Measurements from ENCODE around the gene JARID2.

JARID2 gene

GRCh38 chr6:15280961-15281360, 35.1 kb downstream of the JARID2 start:
- WGBS (ENCODE audit: insufficient coverage) = 96% methylated on average over 7 of the region's 8 CpGs
- Histone ChIP-seq H3K27ac (ENCODE audit: insufficient read depth in 1 of 2, low read depth in 1 of 2, low read length in 2 of 2, poor library complexity in 1 of 2, severe bottlenecking in 2 of 2) (peak overlapping the region in 1 of 2 experiments; percentile 57), H3K27me3 (replicated peaks in 2 of 5; ENCODE audit: control insufficient read depth in 4 of 5, insufficient read depth in 5 of 5, low read length in 4 of 5) (no peaks in the 10 kb centered on the region), H3K4me3 (ENCODE audit: control insufficient read depth in 1 of 7, extremely low read depth in 1 of 7, insufficient read depth in 4 of 7, low read depth in 2 of 7, low read length in 6 of 7) (no peak overlapping the region), H3K36me3 (ENCODE audit: control insufficient read depth in 4 of 4, insufficient read depth in 4 of 4, low read length in 3 of 4) (peaks cover 0 to 3% (median 0%) of the 10 kb centered on the region in 4 experiments), H3K4me1 (ENCODE audit: control extremely low read depth in 1 of 4, control insufficient read depth in 4 of 4, insufficient read depth in 4 of 4, low read length in 3 of 4) (peaks cover 31 to 83% (median 52%) of the 10 kb centered on the region in 4 experiments), H3K9me3 (ENCODE audit: control extremely low read depth in 1 of 5, control insufficient read depth in 4 of 5, insufficient read depth in 2 of 5, low read depth in 1 of 5, low read length in 4 of 5) (no peaks in the 10 kb centered on the region)
- POLR2A ChIA-PET = no interaction called here
- DNase-seq = no peak
- CTCF ChIA-PET = interaction anchor here (0.6 to 1.7 kb wide), 6 partner anchors 11 to 100 kb away, joined by 3 to 5 read pairs (median 3); no protein-coding TSS in a partner anchor

- no peak overlapping the region for H3K4me3 ChIP-seq (ENCODE audit: control insufficient read depth in 1 of 7, extremely low read depth in 1 of 7, insufficient read depth in 4 of 7, low read depth in 2 of 7, low read length in 6 of 7)
- H3K36me3 ChIP-seq (ENCODE audit: control insufficient read depth in 4 of 4, insufficient read depth in 4 of 4, low read length in 3 of 4) = no peaks in the 10 kb centered on the region
- DNase-seq = no peak
- ChIA-PET POLR2A (no interaction called here), CTCF (interaction anchor here (0.6 to 3.7 kb wide), 2 partner anchors 13 to 75 kb away, joined by 4 to 15 read pairs; no protein-coding TSS in a partner anchor)
- peak overlapping the region in 1 of 2 experiments; percentile 21 for H3K27ac ChIP-seq (ENCODE audit: insufficient read depth in 1 of 2, low read depth in 1 of 2, low read length in 2 of 2, poor library complexity in 1 of 2, severe bottlenecking in 2 of 2)
- no peaks in the 10 kb centered on the region for H3K9me3 ChIP-seq (ENCODE audit: control extremely low read depth in 1 of 5, control insufficient read depth in 4 of 5, insufficient read depth in 2 of 5, low read depth in 1 of 5, low read length in 4 of 5)
- WGBS (ENCODE audit: insufficient coverage) = 90% methylated on average over 2 of the region's 4 CpGs
- H3K27me3 ChIP-seq (replicated peaks in 2 of 5; ENCODE audit: control insufficient read depth in 4 of 5, insufficient read depth in 5 of 5, low read length in 4 of 5) = no peaks in the 10 kb centered on the region
- peaks cover 27 to 80% (median 49%) of the 10 kb centered on the region in 4 experiments for H3K4me1 ChIP-seq (ENCODE audit: control extremely low read depth in 1 of 4, control insufficient read depth in 4 of 4, insufficient read depth in 4 of 4, low read length in 3 of 4)
Measured at GRCh38 chr6:15282334-15282733, 36.5 kb downstream of the JARID2 start.

GRCh38 chr6:15283986-15284361, 38.1 kb downstream of the JARID2 start:
- Histone ChIP-seq H3K9me3 (ENCODE audit: control extremely low read depth in 1 of 5, control insufficient read depth in 4 of 5, insufficient read depth in 2 of 5, low read depth in 1 of 5, low read length in 4 of 5) (no peaks in the 10 kb centered on the region), H3K4me3 (ENCODE audit: control insufficient read depth in 1 of 7, extremely low read depth in 1 of 7, insufficient read depth in 4 of 7, low read depth in 2 of 7, low read length in 6 of 7) (no peak overlapping the region), H3K36me3 (ENCODE audit: control insufficient read depth in 4 of 4, insufficient read depth in 4 of 4, low read length in 3 of 4) (peaks cover 0 to 3% (median 0%) of the 10 kb centered on the region in 4 experiments), H3K27me3 (replicated peaks in 2 of 5; ENCODE audit: control insufficient read depth in 4 of 5, insufficient read depth in 5 of 5, low read length in 4 of 5) (no peaks in the 10 kb centered on the region), H3K4me1 (ENCODE audit: control extremely low read depth in 1 of 4, control insufficient read depth in 4 of 4, insufficient read depth in 4 of 4, low read length in 3 of 4) (peaks cover 37 to 85% (median 62%) of the 10 kb centered on the region in 4 experiments), H3K27ac (ENCODE audit: insufficient read depth in 1 of 2, low read depth in 1 of 2, low read length in 2 of 2, poor library complexity in 1 of 2, severe bottlenecking in 2 of 2) (no peak overlapping the region)
- WGBS (ENCODE audit: insufficient coverage) = no CpG with 5 or more reads among the region's 3 CpGs
- POLR2A ChIA-PET = interaction anchor here (0.6 kb wide), 1 partner anchor 54 kb away, joined by 4 read pairs; no protein-coding TSS in a partner anchor
- CTCF ChIA-PET = interaction anchor here (0.7 to 3.7 kb wide), 6 partner anchors 15 to 106 kb away, joined by 3 to 15 read pairs (median 3); no protein-coding TSS in a partner anchor
- no peak for DNase-seq

- peaks cover 0 to 3% (median 0%) of the 10 kb centered on the region in 4 experiments for H3K36me3 ChIP-seq (ENCODE audit: control insufficient read depth in 4 of 4, insufficient read depth in 4 of 4, low read length in 3 of 4)
- no peak overlapping the region for H3K4me3 ChIP-seq (ENCODE audit: control insufficient read depth in 1 of 7, extremely low read depth in 1 of 7, insufficient read depth in 4 of 7, low read depth in 2 of 7, low read length in 6 of 7)
- no peak for DNase-seq
- 80% methylated on average over 1 of the region's 1 CpG for WGBS (ENCODE audit: insufficient coverage)
- no peaks in the 10 kb centered on the region for H3K27me3 ChIP-seq (replicated peaks in 2 of 5; ENCODE audit: control insufficient read depth in 4 of 5, insufficient read depth in 5 of 5, low read length in 4 of 5)
- no peak overlapping the region for H3K27ac ChIP-seq (ENCODE audit: insufficient read depth in 1 of 2, low read depth in 1 of 2, low read length in 2 of 2, poor library complexity in 1 of 2, severe bottlenecking in 2 of 2)
- H3K4me1 ChIP-seq (ENCODE audit: control extremely low read depth in 1 of 4, control insufficient read depth in 4 of 4, insufficient read depth in 4 of 4, low read length in 3 of 4) = peaks cover 33 to 85% (median 57%) of the 10 kb centered on the region in 4 experiments
- H3K9me3 ChIP-seq (ENCODE audit: control extremely low read depth in 1 of 5, control insufficient read depth in 4 of 5, insufficient read depth in 2 of 5, low read depth in 1 of 5, low read length in 4 of 5) = no peaks in the 10 kb centered on the region
- ChIA-PET CTCF (interaction anchor here (0.7 to 3.7 kb wide), 3 partner anchors 14 to 17 kb away, joined by 3 to 15 read pairs (median 3); no protein-coding TSS in a partner anchor), POLR2A (no interaction called here)
Measured at GRCh38 chr6:15284743-15285142, 38.9 kb downstream of the JARID2 start.

- peak overlapping the region in 1 of 2 experiments; percentile 14 for H3K27ac ChIP-seq (ENCODE audit: insufficient read depth in 1 of 2, low read depth in 1 of 2, low read length in 2 of 2, poor library complexity in 1 of 2, severe bottlenecking in 2 of 2)
- no CpG with 5 or more reads among the region's 3 CpGs for WGBS (ENCODE audit: insufficient coverage)
- no peak for DNase-seq
- H3K4me3 ChIP-seq (ENCODE audit: control insufficient read depth in 1 of 7, extremely low read depth in 1 of 7, insufficient read depth in 4 of 7, low read depth in 2 of 7, low read length in 6 of 7) = peak overlapping the region in 2 of 7 experiments; percentile 4 to 13
- H3K36me3 ChIP-seq (ENCODE audit: control insufficient read depth in 4 of 4, insufficient read depth in 4 of 4, low read length in 3 of 4) = peaks cover 0 to 3% (median 0%) of the 10 kb centered on the region in 4 experiments
- ChIA-PET POLR2A (no interaction called here), CTCF (interaction anchor here (1.0 kb wide), 1 partner anchor 18 kb away, joined by 3 read pairs; no protein-coding TSS in a partner anchor)
- no peaks in the 10 kb centered on the region for H3K9me3 ChIP-seq (ENCODE audit: control extremely low read depth in 1 of 5, control insufficient read depth in 4 of 5, insufficient read depth in 2 of 5, low read depth in 1 of 5, low read length in 4 of 5)
- peaks cover 25 to 77% (median 49%) of the 10 kb centered on the region in 4 experiments for H3K4me1 ChIP-seq (ENCODE audit: control extremely low read depth in 1 of 4, control insufficient read depth in 4 of 4, insufficient read depth in 4 of 4, low read length in 3 of 4)
- no peaks in the 10 kb centered on the region for H3K27me3 ChIP-seq (replicated peaks in 2 of 5; ENCODE audit: control insufficient read depth in 4 of 5, insufficient read depth in 5 of 5, low read length in 4 of 5)
Measured at GRCh38 chr6:15285682-15286294, 39.9 kb downstream of the JARID2 start.

GRCh38 chr6:15287670-15288375, 42.0 kb downstream of the JARID2 start:
- WGBS (ENCODE audit: insufficient coverage) = 15% methylated on average over 4 of the region's 6 CpGs
- peak overlapping the region; percentile 4 to 67 for H3K27ac ChIP-seq (ENCODE audit: insufficient read depth in 1 of 2, low read depth in 1 of 2, low read length in 2 of 2, poor library complexity in 1 of 2, severe bottlenecking in 2 of 2)
- peak in 2 of 3 donors; percentile 76 to 88 for DNase-seq
- POLR2A ChIA-PET = interaction anchor here (1.1 kb wide), 1 partner anchor 33 kb away, joined by 3 read pairs; no protein-coding TSS in a partner anchor
- H3K4me1 ChIP-seq (ENCODE audit: control extremely low read depth in 1 of 4, control insufficient read depth in 4 of 4, insufficient read depth in 4 of 4, low read length in 3 of 4) = peaks cover 20 to 71% (median 46%) of the 10 kb centered on the region in 4 experiments
- H3K9me3 ChIP-seq (ENCODE audit: control extremely low read depth in 1 of 5, control insufficient read depth in 4 of 5, insufficient read depth in 2 of 5, low read depth in 1 of 5, low read length in 4 of 5) = no peaks in the 10 kb centered on the region
- H3K4me3 ChIP-seq (ENCODE audit: control insufficient read depth in 1 of 7, extremely low read depth in 1 of 7, insufficient read depth in 4 of 7, low read depth in 2 of 7, low read length in 6 of 7) = peak overlapping the region in 3 of 7 experiments; percentile 21 to 47 (median 32)
- H3K27me3 ChIP-seq (replicated peaks in 2 of 5; ENCODE audit: control insufficient read depth in 4 of 5, insufficient read depth in 5 of 5, low read length in 4 of 5) = no peaks in the 10 kb centered on the region
- peaks cover 0 to 3% (median 0%) of the 10 kb centered on the region in 4 experiments for H3K36me3 ChIP-seq (ENCODE audit: control insufficient read depth in 4 of 4, insufficient read depth in 4 of 4, low read length in 3 of 4)
- CTCF ChIA-PET = interaction anchor here (1.0 to 3.0 kb wide), 11 partner anchors 10 to 101 kb away, joined by 3 to 13 read pairs (median 5); no protein-coding TSS in a partner anchor

Data from common myeloid progenitor, CD34-positive (primary cell).